ENCODE results near the gene RUSC2.
"Not testable (repeated sequence)": the region's sequence is repeated elsewhere in the genome, so short reads cannot be mapped to it uniquely, and the experiment has no call there.

The RUSC2 gene

GRCh38 chr9:35490155-35490909 lies 421 bp downstream of the RUSC2 start:
- no peak for DNase-seq (ENCODE audit: insufficient read length, low spot score)
- FAIRE-seq = no peak
- TF ChIP-seq CTCF (IDR thresholded peaks at IDR 0.05; ENCODE audit: insufficient read depth, missing control alignments) = no peak

GRCh38 chr9:35490910-35491465 lies 1.1 kb downstream of the RUSC2 start:
- FAIRE-seq = no peak
- no peak for TF ChIP-seq CTCF (IDR thresholded peaks at IDR 0.05; ENCODE audit: insufficient read depth, missing control alignments)
- DNase-seq (ENCODE audit: insufficient read length, low spot score) = no peak

- DNase-seq (ENCODE audit: insufficient read length, low spot score); FAIRE-seq: not testable (repeated sequence)
Measured at GRCh38 chr9:35493119-35493518, 3.2 kb downstream of the RUSC2 start.

- TF ChIP-seq CTCF (IDR thresholded peaks at IDR 0.05; ENCODE audit: insufficient read depth, missing control alignments) = no peak
- DNase-seq (ENCODE audit: insufficient read length, low spot score) (no peak), FAIRE-seq (no peak)
Measured at GRCh38 chr9:35495984-35496383, 6.1 kb downstream of the RUSC2 start.

- FAIRE-seq = not testable (repeated sequence)
Measured at GRCh38 chr9:35498245-35498644, 8.3 kb downstream of the RUSC2 start.

GRCh38 chr9:35499029-35499700 lies 9.3 kb downstream of the RUSC2 start:
- no peak for FAIRE-seq
- DNase-seq (ENCODE audit: insufficient read length, low spot score) = no peak
- TF ChIP-seq CTCF (IDR thresholded peaks at IDR 0.05; ENCODE audit: insufficient read depth, missing control alignments) = no peak

More at GRCh38 chr9:35498245-35498644, 8.3 kb downstream of the RUSC2 start:
- not testable (repeated sequence) for DNase-seq (ENCODE audit: insufficient read length, low spot score)

- no peak for TF ChIP-seq CTCF (IDR thresholded peaks at IDR 0.05; ENCODE audit: insufficient read depth, missing control alignments)
- no peak for FAIRE-seq
- no peak for DNase-seq (ENCODE audit: insufficient read length, low spot score)
Measured at GRCh38 chr9:35499701-35500030, 9.8 kb downstream of the RUSC2 start.

- DNase-seq (ENCODE audit: insufficient read length, low spot score) (no peak), FAIRE-seq (no peak)
- TF ChIP-seq CTCF (IDR thresholded peaks at IDR 0.05; ENCODE audit: insufficient read depth, missing control alignments) = no peak
Measured at GRCh38 chr9:35500130-35500748, 10.3 kb downstream of the RUSC2 start.
